MCF 10A (cell line): ENCODE data around the gene RSBN1. TPM values are rescaled to one million over a fixed set of nuclear protein-coding genes. Genes with fewer than 3 reads are reported as not detected.
A peak's percentile ranks its signal among the peaks of the same experiment; 100 is the strongest.

Source experiments
- BruUV-seq: library from RNA; stranded (reverse); fragments of 400-500 nt; replicated peaks from 2 replicates; lab custom pipeline; 2021; lab: Mats Ljungman, UMichigan
- CTCF ChIA-PET: fragments of 300-600 bp; sonication (Branson Sonifier 250); formaldehyde crosslinking; extraction: SDS; loops from one replicate; lab custom pipeline; 2021; ENCODE audit warnings: antibody characterized with exemption, inconsistent platforms; lab: Yijun Ruan, JAX
- POLR2A ChIA-PET: fragments of 300-600, 350-650 bp; sonication (Branson Sonifier 250); formaldehyde crosslinking; extraction: SDS; loops from one replicate; lab custom pipeline; 2020; ENCODE audit warnings: antibody characterized with exemption, inconsistent platforms; lab: Yijun Ruan, JAX
- DNase-seq: peaks from one replicate; pipeline ENCODE4 v3.0.0-alpha.2; 2018; ENCODE audit not compliant: unreplicated experiment
- H3K27ac Mint-ChIP-seq: one replicate; pipeline ENCODE4 v1.8.0; 2022; ENCODE audit warnings: mild to moderate bottlenecking, low read depth, mixed read lengths; ENCODE audit not compliant: unreplicated experiment
- H3K27me3 Mint-ChIP-seq: one replicate; pipeline ENCODE4 v1.8.0; 2022; ENCODE audit warnings: mixed read lengths; ENCODE audit not compliant: insufficient read depth, unreplicated experiment
- H3K36me3 Mint-ChIP-seq: one replicate; pipeline ENCODE4 v1.8.0; 2022; ENCODE audit warnings: mild to moderate bottlenecking, moderate library complexity, mixed read lengths; ENCODE audit not compliant: insufficient read depth, unreplicated experiment
- H3K4me1 Mint-ChIP-seq: one replicate; pipeline ENCODE4 v1.8.0; 2022; ENCODE audit warnings: mixed read lengths; ENCODE audit not compliant: insufficient read depth, unreplicated experiment
- H3K4me3 Mint-ChIP-seq: one replicate; pipeline ENCODE4 v1.8.0; 2022; ENCODE audit warnings: mild to moderate bottlenecking, moderate library complexity, mixed read lengths; ENCODE audit not compliant: unreplicated experiment
- H3K9me3 Mint-ChIP-seq: one replicate; pipeline ENCODE4 v1.8.0; 2022; ENCODE audit warnings: mixed read lengths; ENCODE audit not compliant: unreplicated experiment
- intact Hi-C: fragments of 100-400 bp; cut with micrococcal nuclease; formaldehyde crosslinking; loops from 2 replicates; pipeline ENCODE4 v1.14.1; 2022
- total RNA-seq: library from RNA; stranded (reverse); gene quantifications from 2 replicates; pipeline ENCODE4 v1.2.3, GENCODE V29; 2022
- TF ChIP-seq, protein P1 (sequence below): fragments of 200-600 bp; IDR thresholded peaks from one replicate; pipeline ENCODE4 v1.8.0; 2022; ENCODE audit warnings: antibody characterized with exemption, mild to moderate bottlenecking; ENCODE audit not compliant: unreplicated experiment

The RSBN1 gene
- total RNA-seq, 1 experiment from 2014 or later, result 11.8 TPM

- no peak overlapping the region for H3K27ac Mint-ChIP-seq
- intact Hi-C loops, result loop anchor here (1.0 to 10.0 kb wide), 3 partner anchors 70 to 449 kb away; partner anchors contain the start of genes DCLRE1B and OLFML3
- DNase-seq, result peak; percentile 72
- TF ChIP-seq, protein P1, sequence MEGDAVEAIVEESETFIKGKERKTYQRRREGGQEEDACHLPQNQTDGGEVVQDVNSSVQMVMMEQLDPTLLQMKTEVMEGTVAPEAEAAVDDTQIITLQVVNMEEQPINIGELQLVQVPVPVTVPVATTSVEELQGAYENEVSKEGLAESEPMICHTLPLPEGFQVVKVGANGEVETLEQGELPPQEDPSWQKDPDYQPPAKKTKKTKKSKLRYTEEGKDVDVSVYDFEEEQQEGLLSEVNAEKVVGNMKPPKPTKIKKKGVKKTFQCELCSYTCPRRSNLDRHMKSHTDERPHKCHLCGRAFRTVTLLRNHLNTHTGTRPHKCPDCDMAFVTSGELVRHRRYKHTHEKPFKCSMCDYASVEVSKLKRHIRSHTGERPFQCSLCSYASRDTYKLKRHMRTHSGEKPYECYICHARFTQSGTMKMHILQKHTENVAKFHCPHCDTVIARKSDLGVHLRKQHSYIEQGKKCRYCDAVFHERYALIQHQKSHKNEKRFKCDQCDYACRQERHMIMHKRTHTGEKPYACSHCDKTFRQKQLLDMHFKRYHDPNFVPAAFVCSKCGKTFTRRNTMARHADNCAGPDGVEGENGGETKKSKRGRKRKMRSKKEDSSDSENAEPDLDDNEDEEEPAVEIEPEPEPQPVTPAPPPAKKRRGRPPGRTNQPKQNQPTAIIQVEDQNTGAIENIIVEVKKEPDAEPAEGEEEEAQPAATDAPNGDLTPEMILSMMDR, result peak; percentile 50
- H3K4me3 Mint-ChIP-seq, result no peak overlapping the region
- CTCF ChIA-PET, result interaction anchor here (0.6 to 5.4 kb wide), 28 partner anchors 13 to 954 kb away, joined by 3 to 27 read pairs (median 5); partner anchors contain the start of genes AP4B1, HIPK1 and OLFML3
- no peaks in the 10 kb centered on the region for H3K36me3 Mint-ChIP-seq
- H3K4me1 Mint-ChIP-seq, result no peaks in the 10 kb centered on the region
- no peaks in the 10 kb centered on the region for H3K9me3 Mint-ChIP-seq
- no TSS peak for BruUV-seq
- POLR2A ChIA-PET, result interaction anchor here (0.6 to 4.9 kb wide), 5 partner anchors 21 to 94 kb away, joined by 3 to 33 read pairs (median 5); partner anchors contain the start of genes AP4B1, DCLRE1B, HIPK1 and PHTF1
- H3K27me3 Mint-ChIP-seq, result no peaks in the 10 kb centered on the region
Measured at GRCh38 chr1:113835686-113836290, 23.5 kb upstream of the RSBN1 start.

DNA sequence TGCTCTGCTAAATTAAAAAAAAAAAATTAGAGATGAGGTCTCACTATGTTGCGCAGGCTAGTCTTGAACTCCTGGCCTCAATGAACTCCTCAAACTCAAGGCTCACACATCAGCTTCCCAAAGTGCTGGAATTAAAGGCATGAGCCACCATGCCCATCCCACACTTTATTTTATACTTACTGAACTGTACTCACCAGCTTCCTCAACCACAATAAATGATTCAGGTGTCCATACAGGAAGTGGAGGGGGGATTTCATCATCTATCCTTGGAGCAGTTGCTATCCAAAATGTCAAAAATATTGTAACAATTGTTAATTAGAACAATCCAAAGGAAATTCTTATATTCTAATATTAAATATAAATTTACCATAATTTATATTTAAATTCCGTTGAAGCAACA is 22.4 kb upstream of the RSBN1 start:
- BruUV-seq, result no TSS peak
- TF ChIP-seq, protein P1, result no peak
- Mint-ChIP-seq H3K27me3 (no peaks in the 10 kb centered on the region), H3K9me3 (no peaks in the 10 kb centered on the region), H3K4me1 (no peaks in the 10 kb centered on the region), H3K27ac (no peak overlapping the region), H3K4me3 (no peak overlapping the region), H3K36me3 (no peaks in the 10 kb centered on the region)
- intact Hi-C loops, result loop anchor here (1.0 to 10.0 kb wide), 3 partner anchors 71 to 450 kb away; partner anchors contain the start of genes DCLRE1B and OLFML3
- ChIA-PET POLR2A (interaction anchor here (4.5 to 4.9 kb wide), 2 partner anchors 70 to 95 kb away, joined by 27 to 33 read pairs; partner anchors contain the start of genes AP4B1, DCLRE1B and HIPK1), CTCF (interaction anchor here (0.5 to 5.4 kb wide), 29 partner anchors 12 to 744 kb away, joined by 3 to 27 read pairs (median 5); partner anchors contain the start of genes AP4B1, HIPK1 and OLFML3)
- no peak for DNase-seq

DNA sequence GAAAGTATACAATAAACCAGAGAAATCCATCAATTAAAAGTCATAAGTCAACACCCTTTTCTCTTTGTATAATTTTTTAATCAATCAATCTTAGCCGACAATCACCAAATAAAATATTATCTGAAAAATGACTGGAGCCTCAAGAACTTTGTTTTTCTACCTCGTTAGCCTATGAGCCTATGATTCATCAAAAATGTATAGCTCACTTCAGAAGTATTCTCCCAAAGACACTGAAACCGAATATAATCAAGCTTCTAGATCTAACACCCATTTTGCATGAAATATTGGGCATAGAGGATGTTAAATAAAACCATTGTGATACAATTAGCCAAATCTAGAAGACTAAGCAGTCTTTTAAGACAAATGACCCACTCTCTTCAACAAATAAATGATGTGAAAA is 17.8 kb upstream of the RSBN1 start:
- BruUV-seq, result no TSS peak
- Mint-ChIP-seq H3K36me3 (no peaks in the 10 kb centered on the region), H3K4me1 (no peaks in the 10 kb centered on the region), H3K4me3 (no peak overlapping the region), H3K27me3 (no peaks in the 10 kb centered on the region), H3K27ac (no peak overlapping the region), H3K9me3 (no peaks in the 10 kb centered on the region)
- ChIA-PET POLR2A (interaction anchor here (0.8 kb wide), 1 partner anchor 125 kb away, joined by 3 read pairs; no protein-coding TSS in a partner anchor), CTCF (interaction anchor here (0.7 kb wide), 1 partner anchor 147 kb away, joined by 3 read pairs; no protein-coding TSS in a partner anchor)
- no peak for DNase-seq
- TF ChIP-seq, protein P1, result no peak
- intact Hi-C loops, result loop anchor here (10.0 kb wide), 2 partner anchors 145 to 455 kb away; partner anchors contain the start of gene OLFML3

DNA sequence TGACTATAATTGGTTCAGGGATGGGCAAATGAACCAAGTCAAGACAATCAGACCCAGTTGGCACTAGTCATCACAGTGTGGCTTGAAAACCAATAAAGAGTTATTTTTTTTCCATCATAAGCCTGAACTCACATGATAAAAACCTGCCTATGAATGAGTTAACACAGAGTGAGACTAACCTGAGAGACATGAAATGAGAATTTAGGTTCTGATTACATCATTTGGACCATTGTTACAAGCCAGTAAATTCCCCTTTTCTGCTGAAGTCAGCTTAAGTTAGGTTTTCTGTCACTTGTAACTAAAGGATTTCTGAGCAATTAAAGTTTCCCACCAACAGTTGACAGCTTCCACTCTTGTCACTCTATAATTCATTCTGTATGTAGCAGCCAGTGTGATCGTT is 9.6 kb upstream of the RSBN1 start:
- Mint-ChIP-seq H3K27ac (no peak overlapping the region), H3K27me3 (no peaks in the 10 kb centered on the region), H3K4me1 (no peaks in the 10 kb centered on the region), H3K36me3 (no peaks in the 10 kb centered on the region), H3K9me3 (no peaks in the 10 kb centered on the region), H3K4me3 (no peak overlapping the region)
- CTCF ChIA-PET, result no interaction called here
- BruUV-seq, result no TSS peak
- DNase-seq, result no peak
- TF ChIP-seq, protein P1, result no peak
- intact Hi-C loops, result no loop called here
- POLR2A ChIA-PET, result interaction anchor here (0.5 kb wide), 1 partner anchor 283 kb away, joined by 3 read pairs; no protein-coding TSS in a partner anchor
